ENCODE measurements around the gene RFX1.

RFX1 gene

GRCh38 chr19:14002571-14003250 lies 3.4 kb downstream of the RFX1 start:
- TF ChIP-seq SIN3A (IDR thresholded peaks at IDR 0.05; ENCODE audit: borderline replicate concordance, insufficient read depth, low read length) (no peak), TAF1 (IDR thresholded peaks at IDR 0.05; ENCODE audit: borderline replicate concordance, insufficient read depth, low read length) (no peak), POLR2AphosphoS5 (IDR thresholded peaks at IDR 0.05; ENCODE audit: low read depth, low read length) (no peak), FOXP2 (optimal IDR thresholded peaks at IDR 0.05; ENCODE audit: borderline replicate concordance, extremely low read depth, extremely low read length, insufficient read depth) (no peak)
- TF ChIP-seq, protein P1, sequence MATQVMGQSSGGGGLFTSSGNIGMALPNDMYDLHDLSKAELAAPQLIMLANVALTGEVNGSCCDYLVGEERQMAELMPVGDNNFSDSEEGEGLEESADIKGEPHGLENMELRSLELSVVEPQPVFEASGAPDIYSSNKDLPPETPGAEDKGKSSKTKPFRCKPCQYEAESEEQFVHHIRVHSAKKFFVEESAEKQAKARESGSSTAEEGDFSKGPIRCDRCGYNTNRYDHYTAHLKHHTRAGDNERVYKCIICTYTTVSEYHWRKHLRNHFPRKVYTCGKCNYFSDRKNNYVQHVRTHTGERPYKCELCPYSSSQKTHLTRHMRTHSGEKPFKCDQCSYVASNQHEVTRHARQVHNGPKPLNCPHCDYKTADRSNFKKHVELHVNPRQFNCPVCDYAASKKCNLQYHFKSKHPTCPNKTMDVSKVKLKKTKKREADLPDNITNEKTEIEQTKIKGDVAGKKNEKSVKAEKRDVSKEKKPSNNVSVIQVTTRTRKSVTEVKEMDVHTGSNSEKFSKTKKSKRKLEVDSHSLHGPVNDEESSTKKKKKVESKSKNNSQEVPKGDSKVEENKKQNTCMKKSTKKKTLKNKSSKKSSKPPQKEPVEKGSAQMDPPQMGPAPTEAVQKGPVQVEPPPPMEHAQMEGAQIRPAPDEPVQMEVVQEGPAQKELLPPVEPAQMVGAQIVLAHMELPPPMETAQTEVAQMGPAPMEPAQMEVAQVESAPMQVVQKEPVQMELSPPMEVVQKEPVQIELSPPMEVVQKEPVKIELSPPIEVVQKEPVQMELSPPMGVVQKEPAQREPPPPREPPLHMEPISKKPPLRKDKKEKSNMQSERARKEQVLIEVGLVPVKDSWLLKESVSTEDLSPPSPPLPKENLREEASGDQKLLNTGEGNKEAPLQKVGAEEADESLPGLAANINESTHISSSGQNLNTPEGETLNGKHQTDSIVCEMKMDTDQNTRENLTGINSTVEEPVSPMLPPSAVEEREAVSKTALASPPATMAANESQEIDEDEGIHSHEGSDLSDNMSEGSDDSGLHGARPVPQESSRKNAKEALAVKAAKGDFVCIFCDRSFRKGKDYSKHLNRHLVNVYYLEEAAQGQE (IDR thresholded peaks at IDR 0.05; ENCODE audit: insufficient read depth in 1 of 2, low read depth in 2 of 2, low read length in 2 of 2): no peak

DNA sequence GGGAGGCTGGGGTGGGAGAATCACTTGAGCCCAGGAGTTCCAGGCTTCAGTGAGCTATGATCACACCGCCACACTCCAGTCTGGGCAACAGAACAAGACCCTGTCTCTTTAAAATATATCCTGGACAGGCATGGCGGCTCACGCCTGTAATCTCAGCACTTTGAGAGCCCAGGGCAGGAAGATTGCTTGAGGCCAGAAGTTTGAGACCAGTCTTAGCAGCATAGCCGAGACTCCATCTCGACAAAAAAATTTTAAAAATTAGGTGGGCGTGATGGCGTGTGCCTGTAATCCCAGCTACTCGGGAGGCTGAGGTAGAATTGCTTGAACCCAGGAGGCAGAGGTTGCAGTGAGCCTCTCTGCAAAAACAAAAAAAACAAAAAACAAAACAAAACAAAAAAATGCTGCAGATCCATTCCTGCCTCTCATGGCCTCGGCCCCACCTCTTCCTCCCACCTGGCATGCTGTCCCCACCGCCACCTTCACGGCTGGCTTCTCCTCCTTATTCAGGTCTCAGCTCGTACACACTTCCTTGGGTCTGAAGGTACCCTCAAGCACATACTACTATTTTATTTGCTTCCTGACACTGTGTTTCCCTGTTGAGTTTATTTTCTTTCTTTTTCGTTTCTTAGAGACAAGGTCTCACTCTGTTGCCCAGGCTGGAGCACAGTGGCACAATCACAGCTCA lies 5.3 kb downstream of the RFX1 start:
- no peak for TF ChIP-seq SIN3A (IDR thresholded peaks at IDR 0.05; ENCODE audit: borderline replicate concordance, insufficient read depth, low read length)
- TF ChIP-seq, protein P1 (IDR thresholded peaks at IDR 0.05; ENCODE audit: insufficient read depth in 1 of 2, low read depth in 2 of 2, low read length in 2 of 2): no peak
- TF ChIP-seq POLR2AphosphoS5 (IDR thresholded peaks at IDR 0.05; ENCODE audit: low read depth, low read length): no peak
- no peak for TF ChIP-seq FOXP2 (optimal IDR thresholded peaks at IDR 0.05; ENCODE audit: borderline replicate concordance, extremely low read depth, extremely low read length, insufficient read depth)
- no peak for TF ChIP-seq TAF1 (IDR thresholded peaks at IDR 0.05; ENCODE audit: borderline replicate concordance, insufficient read depth, low read length)

DNA sequence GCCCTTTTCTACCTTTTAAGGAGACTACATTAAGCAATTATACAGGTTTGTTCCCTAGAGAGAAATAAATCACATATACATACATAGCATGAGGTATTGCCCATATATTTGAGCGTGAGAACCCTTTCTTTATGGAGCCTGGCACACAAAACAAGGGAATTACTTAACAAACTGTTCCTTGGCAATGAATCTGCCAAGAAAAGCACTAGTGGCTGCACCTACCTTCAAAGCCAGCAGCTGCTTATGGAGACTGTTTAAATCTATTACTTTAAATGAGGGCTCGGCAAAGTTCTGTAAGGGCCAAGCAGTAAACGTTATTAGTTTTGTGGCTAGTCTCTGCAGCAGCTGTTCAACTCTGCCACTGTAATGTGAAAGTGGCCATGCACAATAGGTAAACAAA lies 7.0 kb downstream of the RFX1 start:
- TF ChIP-seq SIN3A (IDR thresholded peaks at IDR 0.05; ENCODE audit: borderline replicate concordance, insufficient read depth, low read length) (no peak), FOXP2 (optimal IDR thresholded peaks at IDR 0.05; ENCODE audit: borderline replicate concordance, extremely low read depth, extremely low read length, insufficient read depth) (no peak), TAF1 (IDR thresholded peaks at IDR 0.05; ENCODE audit: borderline replicate concordance, insufficient read depth, low read length) (no peak), POLR2AphosphoS5 (IDR thresholded peaks at IDR 0.05; ENCODE audit: low read depth, low read length) (no peak)
- TF ChIP-seq, protein P1 (IDR thresholded peaks at IDR 0.05; ENCODE audit: insufficient read depth in 1 of 2, low read depth in 2 of 2, low read length in 2 of 2): no peak

DNA sequence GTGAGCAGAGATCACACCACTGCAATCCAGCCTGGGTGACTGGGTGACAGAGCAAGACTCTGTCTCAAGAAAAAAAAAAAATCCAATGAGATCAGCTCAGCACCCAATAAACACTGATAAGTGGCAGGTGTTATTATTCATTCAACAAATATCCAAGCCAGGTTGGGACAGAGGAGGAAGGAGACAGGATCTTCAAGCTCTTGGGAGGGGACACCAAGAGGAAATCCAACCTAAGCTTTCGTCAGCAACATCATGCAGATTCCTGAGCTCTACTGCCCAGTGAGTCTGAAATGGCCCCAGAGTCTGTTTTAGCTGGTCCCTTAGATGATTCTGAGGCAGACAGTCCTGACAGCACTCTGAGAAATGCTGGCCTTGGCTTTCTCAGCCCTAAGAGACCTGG lies 7.7 kb downstream of the RFX1 start:
- TF ChIP-seq POLR2AphosphoS5 (IDR thresholded peaks at IDR 0.05; ENCODE audit: low read depth, low read length) (no peak), SIN3A (IDR thresholded peaks at IDR 0.05; ENCODE audit: borderline replicate concordance, insufficient read depth, low read length) (no peak), TAF1 (IDR thresholded peaks at IDR 0.05; ENCODE audit: borderline replicate concordance, insufficient read depth, low read length) (no peak), FOXP2 (optimal IDR thresholded peaks at IDR 0.05; ENCODE audit: borderline replicate concordance, extremely low read depth, extremely low read length, insufficient read depth) (no peak)
- TF ChIP-seq, protein P1 (IDR thresholded peaks at IDR 0.05; ENCODE audit: insufficient read depth in 1 of 2, low read depth in 2 of 2, low read length in 2 of 2): no peak

Measured in PFSK-1 (cell line).